ENCODE data around the gene ZNF124.

GRCh38 chr1:247185667-247186066 lies 13.8 kb upstream of the ZNF124 start:
- no peak for TF ChIP-seq CTCF (IDR thresholded peaks at IDR 0.05)
- no peak for TF ChIP-seq POLR2A (IDR thresholded peaks at IDR 0.05)

Data from lower leg skin (tissue), 3 donors.